Heart left ventricle (tissue), 16 donors: Measurements from ENCODE around the gene CAPN9. TPM values are rescaled to one million over a fixed set of nuclear protein-coding genes. Genes with fewer than 3 reads are reported as not detected.

Experiments
- ATAC-seq, 4 donors: fragments of 200-7000 bp; cut with Tn5 transposase; one replicate each; pipeline ENCODE4 v1.9.1; 2020 to 2022; ENCODE audit warnings: moderate library complexity in 4 of 4, mild to moderate bottlenecking in 3 of 4, moderate number of reproducible peaks in 1 of 4
- DNase-seq, 5 donors: peaks; one replicate each; pipeline ENCODE4 v3.0.0-alpha.2; 2020
- H3K27ac ChIP-seq, 12 donors: fragments of 200-600 bp; sonication (generic) in 4 of 12; one replicate each; pipeline versions ENCODE4 v1.5.0 to v1.8.0; 2016 to 2022; ENCODE audit warnings: mild to moderate bottlenecking in 2 of 12
- H3K27me3 ChIP-seq, 9 donors: fragments of 200-600 bp; sonication (generic) in 2 of 9; one replicate each; pipeline versions ENCODE4 v1.5.1 to v1.8.0; 2016 to 2022; ENCODE audit warnings: mild to moderate bottlenecking in 3 of 9
- H3K36me3 ChIP-seq, 9 donors: fragments of 200-600 bp; sonication (generic) in 2 of 9; one replicate each; pipeline versions ENCODE4 v1.5.0 to v1.8.0; 2018 to 2022; ENCODE audit warnings: mild to moderate bottlenecking in 2 of 9
- H3K4me1 ChIP-seq, 12 donors: fragments of 200-600 bp; sonication (generic) in 4 of 12; one replicate each; pipeline versions ENCODE4 v1.5.0 to v1.8.0; 2016 to 2022; ENCODE audit warnings: mild to moderate bottlenecking in 3 of 12
- H3K4me3 ChIP-seq, 12 donors: fragments of 200-600 bp; sonication (generic) in 4 of 12; one replicate each; pipeline versions ENCODE4 v1.5.0 to v1.8.0; 2017 to 2022; ENCODE audit warnings: mild to moderate bottlenecking in 9 of 12, moderate library complexity in 4 of 12
- H3K9me3 ChIP-seq, 12 donors: fragments of 200-600 bp; sonication (generic) in 4 of 12; one replicate each; pipeline versions ENCODE4 v1.5.0 to v1.8.0; 2016 to 2022; ENCODE audit warnings: mild to moderate bottlenecking in 1 of 12
- CTCF ChIP-seq, 12 donors: fragments of 200-600 bp; sonication (generic) in 4 of 12; IDR thresholded peaks; one replicate each; pipeline versions ENCODE4 v1.5.0 to v1.8.0; 2018 to 2022; ENCODE audit warnings: antibody characterized with exemption in 12 of 12, mild to moderate bottlenecking in 5 of 12
- POLR2A ChIP-seq, 2 donors: fragments of 450-650 bp; IDR thresholded peaks; one replicate each; pipeline ENCODE4 v1.6.1; 2017; ENCODE audit warnings: antibody characterized with exemption in 2 of 2, mild to moderate bottlenecking in 2 of 2, moderate library complexity in 2 of 2
- WGBS, 4 donors: extraction: QIAGEN DNeasy Blood & Tissue Kit in 2 of 4; methylation state at CpG; one replicate each; pipeline versions ENCODE4 v1.1.5 to v1.1.7; 2013 to 2018; 5-methylcytosine and 5-hydroxymethylcytosine counted together
- intact Hi-C, 10 donors: fragments of 100-400 bp; cut with DNase I; formaldehyde crosslinking; loops; one replicate each; pipeline versions ENCODE4 v1.11.1 to v1.14.2; 2022
- polyA plus RNA-seq, 2 donors: library from polyadenylated mRNA; stranded (reverse); fragments of 200-250 nt; gene quantifications; one replicate each; pipeline ENCODE4 v1.2.3, GENCODE V29; 2013
- total RNA-seq, 9 donors: library from RNA; depleted of rRNA in 2 of 9; stranded (reverse); fragments of >200 nt in 2 of 9; fragmentation: NEBNext Ultra II Directional in 3 of 9; extraction: Animal tissue kit (Norgen Biotek cat#: 25700) in 3 of 9; gene quantifications; one replicate each; pipeline versions ENCODE4 v1.1.0 to v1.2.4, GENCODE V29; 2016 to 2023
- donor health status: ischemic (EF 13 %, LVEDD 7.1; RV severe dilation, severe dysfunction).
- donor health status: healthy with polysubstance abuse.
- donor health status: DM: no; HTN: yes; CAD: no.
- donor health status: DM: no; HTN: no; CAD: no.
- donor health status: ischemic (EF 25% LVEDD 6.9; RV normal size, moderate dysfunction).
- donor health status: ischemic (EF 25% LVEDD 5.7; RV mildly dilated, moderate dysfunction).
- donor health status: healthy.
- donor health status: DM: yes; HTN: yes; CAD: no.
- donor health status: ischemic (EF 35%, LVEDD 5.7; RV mildly dilated, moderate dysfunction).
- donor health status: nonischemic (EF 11% LVEDD 7.7; RV severe dilation, severe dysfunction).
- donor health status: DM: yes; HTN: yes; CAD: no.
- donor health status: PGD.
- donor health status: ischemic (EF 29% LVEDD 5.4; RV normal size, mild dysfunction).
- donor health status: nonischemic (EF 23%, LVEDD 6.1; RV moderate dilation, normal function).

The CAPN9 gene
- total and polyA plus RNA-seq, 11 donors, result 0.04 to 0.31 (median 0.17) TPM; not detected in 7

GRCh38 chr1:230739564-230740290, 7.5 kb upstream of the CAPN9 start:
- intact Hi-C loops, result no loop called here
- TF ChIP-seq CTCF (IDR thresholded peaks at IDR 0.05), result no peak
- Histone ChIP-seq H3K36me3 (no peaks in the 10 kb centered on the region), H3K4me1 (no peaks in the 10 kb centered on the region), H3K9me3 (peaks cover 0 to 5% (median 0%) of the 10 kb centered on the region in 12 donors), H3K27me3 (no peaks in the 10 kb centered on the region), H3K27ac (no peak overlapping the region), H3K4me3 (no peak overlapping the region)
- no peak for DNase-seq
- ATAC-seq, result no peak
- WGBS, 4 donors, result 92 to 95% (median 94%) methylated on average over 12 of the region's 12 CpGs

GRCh38 chr1:230743899-230744298, 3.3 kb upstream of the CAPN9 start:
- TF ChIP-seq CTCF (IDR thresholded peaks at IDR 0.05) (no peak), POLR2A (IDR thresholded peaks at IDR 0.05) (no peak)
- Histone ChIP-seq H3K27me3 (no peaks in the 10 kb centered on the region), H3K4me1 (no peaks in the 10 kb centered on the region)

GRCh38 chr1:230744382-230744781, 2.8 kb upstream of the CAPN9 start:
- TF ChIP-seq CTCF (IDR thresholded peaks at IDR 0.05) (no peak), POLR2A (IDR thresholded peaks at IDR 0.05) (no peak)
- WGBS, 4 donors, result 76 to 88% (median 84%) methylated on average over 5 of the region's 5 CpGs
- no peaks in the 10 kb centered on the region for H3K4me1 ChIP-seq
- H3K27ac ChIP-seq, result no peak overlapping the region
- ATAC-seq (no peak), DNase-seq (no peak)
- H3K9me3 ChIP-seq, result no peaks in the 10 kb centered on the region
- no peak overlapping the region for H3K4me3 ChIP-seq
- H3K27me3 ChIP-seq, result no peaks in the 10 kb centered on the region
- intact Hi-C loops, result no loop called here
- H3K36me3 ChIP-seq, result no peaks in the 10 kb centered on the region

More at GRCh38 chr1:230743899-230744298, 3.3 kb upstream of the CAPN9 start:
- DNase-seq (no peak), ATAC-seq (no peak)
- no peak overlapping the region for H3K27ac ChIP-seq
- H3K36me3 ChIP-seq, result no peaks in the 10 kb centered on the region
- H3K4me3 ChIP-seq, result no peak overlapping the region
- H3K9me3 ChIP-seq, result no peaks in the 10 kb centered on the region
- intact Hi-C loops, result no loop called here
- 71 to 88% (median 85%) methylated on average over 2 of the region's 2 CpGs for WGBS, 4 donors

GRCh38 chr1:230745071-230745470, 2.1 kb upstream of the CAPN9 start:
- no peak overlapping the region for H3K4me3 ChIP-seq
- 65 to 80% (median 72%) methylated on average over 3 of the region's 3 CpGs for WGBS, 4 donors
- no peak for TF ChIP-seq POLR2A (IDR thresholded peaks at IDR 0.05)
- TF ChIP-seq CTCF (IDR thresholded peaks at IDR 0.05), result no peak
- ATAC-seq (no peak), DNase-seq (no peak)
- H3K9me3 ChIP-seq, result no peaks in the 10 kb centered on the region
- H3K27ac ChIP-seq, result no peak overlapping the region
- H3K27me3 ChIP-seq, result no peaks in the 10 kb centered on the region
- intact Hi-C loops, result no loop called here
- H3K4me1 ChIP-seq, result no peaks in the 10 kb centered on the region
- no peaks in the 10 kb centered on the region for H3K36me3 ChIP-seq
